ENCODE data around the gene NFIX.

Gene NFIX

GRCh38 chr19:13037161-13037560, 41.9 kb downstream of the NFIX start:
- peak; percentile 75 for DNase-seq (ENCODE audit: low read depth)

- no peak for DNase-seq (ENCODE audit: low read depth)
Observed at GRCh38 chr19:13037731-13038130, 42.5 kb downstream of the NFIX start.

DNA sequence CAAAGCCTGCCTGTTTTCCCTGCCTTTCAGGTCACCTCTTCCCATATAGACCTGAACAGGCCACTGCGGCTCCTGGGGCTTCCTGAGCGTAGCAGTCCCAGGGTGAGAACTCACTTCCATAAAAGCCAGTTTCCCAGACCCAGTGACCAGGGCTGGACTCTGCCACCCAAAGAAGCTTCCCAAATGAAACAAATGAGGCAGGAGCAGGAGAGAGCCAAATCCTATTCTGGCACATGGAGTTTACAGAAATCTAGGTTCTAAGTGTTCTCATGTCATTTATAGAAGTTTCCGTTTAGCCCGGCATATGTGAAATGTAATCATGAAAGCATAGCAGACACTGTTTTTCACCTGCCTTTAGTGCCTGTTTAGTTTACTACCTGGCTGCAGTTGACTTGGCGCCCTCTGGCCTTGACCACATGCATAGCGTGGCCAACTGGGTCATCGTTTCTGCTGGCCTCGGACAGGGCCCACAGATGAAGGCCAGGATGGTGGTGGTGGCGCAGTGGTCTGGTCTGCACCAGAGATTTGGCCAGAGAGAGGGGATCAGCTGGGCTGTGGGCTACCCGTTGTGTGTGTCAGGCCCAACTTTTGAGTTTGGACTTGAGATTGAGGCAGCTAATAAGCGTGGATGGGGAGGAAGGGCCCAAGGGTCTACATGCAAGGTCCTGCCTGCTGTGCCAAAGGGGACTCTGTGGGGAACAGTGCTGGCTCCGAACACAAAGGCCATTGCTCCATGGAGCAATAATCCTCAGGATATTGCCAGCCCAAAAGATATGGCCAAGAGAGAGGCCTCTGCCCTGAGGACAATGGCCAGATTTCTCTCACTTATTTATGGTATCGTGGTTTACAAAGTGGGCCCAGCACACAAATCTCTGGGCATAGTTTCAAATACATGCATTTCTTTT, 43.3 kb downstream of the NFIX start:
- no peak for DNase-seq (ENCODE audit: low read depth)

- DNase-seq (ENCODE audit: low read depth): no peak
Observed at GRCh38 chr19:13039211-13039789, 44.0 kb downstream of the NFIX start.

DNA sequence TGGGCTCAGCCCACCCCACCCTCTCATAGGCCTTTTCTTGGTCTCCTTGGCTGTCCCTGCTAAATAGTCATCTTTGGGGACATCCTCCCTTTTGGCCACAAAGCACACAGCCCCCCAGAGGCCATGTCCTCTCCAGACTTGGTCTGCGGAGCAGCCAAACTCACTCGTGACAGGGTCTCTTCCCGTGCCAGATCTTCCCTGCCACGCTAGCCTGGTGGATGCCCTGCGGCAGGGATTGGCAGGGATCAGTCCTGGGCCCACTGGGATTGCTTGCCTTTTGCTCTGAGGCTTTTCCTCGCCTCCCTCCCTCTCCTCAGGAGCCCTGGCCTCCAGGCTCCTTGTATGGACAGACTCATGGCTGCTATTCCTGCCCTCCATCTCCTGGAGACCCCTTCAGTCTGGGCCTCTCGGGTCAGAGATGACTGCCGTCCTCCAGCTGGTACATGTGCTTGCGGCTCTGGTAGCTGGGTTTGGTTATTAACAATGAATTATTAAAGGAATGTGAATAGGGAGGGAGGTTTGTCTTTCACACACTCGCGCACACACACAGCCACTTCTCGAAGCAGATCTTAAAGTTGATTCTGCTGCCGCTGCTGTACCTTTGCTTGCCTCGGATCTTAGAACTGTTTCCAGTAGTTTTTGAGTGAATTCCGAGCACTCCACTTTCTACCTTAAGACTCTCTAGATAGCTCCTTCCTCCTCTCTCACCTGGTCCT, 45.1 kb downstream of the NFIX start:
- DNase-seq (ENCODE audit: low read depth): no peak

- no peak for DNase-seq (ENCODE audit: low read depth)
Observed at GRCh38 chr19:13040948-13041292, 45.6 kb downstream of the NFIX start.

- peak; percentile 62 for DNase-seq (ENCODE audit: low read depth)
Observed at GRCh38 chr19:13042443-13043130, 47.3 kb downstream of the NFIX start.

- DNase-seq (ENCODE audit: low read depth): no peak
Observed at GRCh38 chr19:13043285-13043684, 48.0 kb downstream of the NFIX start.

- no peak for DNase-seq (ENCODE audit: low read depth)
Observed at GRCh38 chr19:13044231-13044836, 49.1 kb downstream of the NFIX start.

- no peak for DNase-seq (ENCODE audit: low read depth)
Observed at GRCh38 chr19:13045812-13046211, 50.5 kb downstream of the NFIX start.

DNA sequence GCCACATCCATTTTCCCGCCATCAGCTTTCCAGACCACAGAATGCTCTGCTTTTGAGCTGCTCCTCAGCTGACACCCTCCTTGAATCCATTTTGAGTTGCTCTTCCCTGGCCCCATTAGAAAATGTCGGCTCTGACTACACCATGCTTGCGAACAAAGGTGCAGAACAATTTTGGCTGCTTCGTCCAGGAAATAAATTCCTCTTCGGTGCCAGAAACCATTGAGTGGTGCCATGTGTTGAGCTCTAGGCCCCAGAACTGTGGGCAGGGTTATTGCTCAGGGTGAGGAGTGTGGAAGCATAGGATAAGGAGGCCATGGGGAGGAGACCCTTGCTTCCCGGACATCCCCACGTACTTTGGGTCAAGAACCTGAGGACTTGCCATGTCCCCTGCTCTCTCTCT, 52.1 kb downstream of the NFIX start:
- DNase-seq (ENCODE audit: low read depth): no peak

- no peak for DNase-seq (ENCODE audit: low read depth)
Observed at GRCh38 chr19:13050274-13050673, 55.0 kb downstream of the NFIX start.

DNA sequence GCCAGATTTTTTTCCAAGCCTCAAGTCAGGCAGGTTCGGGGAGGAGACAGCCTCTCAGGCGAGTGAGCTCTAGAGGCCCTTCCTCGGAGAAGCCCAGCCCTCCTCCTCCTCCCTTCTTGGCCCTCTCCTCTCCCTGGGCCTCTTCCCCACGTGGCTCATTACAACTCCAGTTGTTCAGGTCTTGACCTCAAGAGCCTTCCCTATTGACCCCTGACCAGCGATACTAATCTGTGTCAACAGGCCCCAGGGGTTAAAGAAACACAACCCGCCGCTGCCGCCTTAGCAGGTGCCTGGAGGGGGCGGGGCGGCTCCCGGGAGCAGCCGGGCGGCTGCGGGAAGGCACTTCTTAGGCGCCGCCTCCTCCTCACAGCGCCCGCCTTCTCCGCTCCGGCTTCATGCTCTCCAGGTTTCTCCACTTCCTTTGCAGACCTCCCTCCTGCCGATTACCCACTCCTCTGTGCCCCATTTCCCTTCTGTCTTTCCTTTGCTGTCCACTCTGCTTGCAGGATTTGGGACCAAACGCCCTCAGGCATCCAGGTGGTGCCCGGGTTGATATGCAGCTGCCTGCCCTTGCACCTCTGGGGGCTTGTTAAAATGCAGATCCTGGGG, 56.4 kb downstream of the NFIX start:
- DNase-seq (ENCODE audit: low read depth): no peak

GRCh38 chr19:13052447-13053175, 57.3 kb downstream of the NFIX start:
- no peak for DNase-seq (ENCODE audit: low read depth)

DNA sequence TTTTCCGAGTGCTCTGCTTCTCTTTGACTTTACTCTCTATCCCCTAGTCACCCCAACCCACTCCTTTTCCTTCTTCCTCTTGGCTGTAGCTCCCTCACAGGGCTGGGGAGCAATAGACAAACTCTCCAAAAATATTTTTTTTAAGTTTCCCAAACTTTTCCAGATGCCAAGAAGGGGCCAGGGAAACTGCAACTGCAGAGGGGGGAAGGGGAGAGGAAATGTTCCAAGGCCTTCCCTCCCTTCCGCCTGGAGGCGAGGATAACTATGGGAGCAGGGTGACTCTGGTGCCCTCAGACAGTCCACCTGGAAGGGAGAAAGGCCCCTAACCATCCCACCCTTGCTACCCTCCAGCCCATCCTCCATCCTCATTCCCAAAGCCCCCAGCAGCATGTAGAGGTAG, 58.0 kb downstream of the NFIX start:
- no peak for DNase-seq (ENCODE audit: low read depth)

GRCh38 chr19:13053761-13054625, 58.7 kb downstream of the NFIX start:
- peak; percentile 88 for DNase-seq (ENCODE audit: low read depth)

GRCh38 chr19:13054626-13055212, 59.4 kb downstream of the NFIX start:
- DNase-seq (ENCODE audit: low read depth): no peak

- peak; percentile 97 for DNase-seq (ENCODE audit: low read depth)
Observed at GRCh38 chr19:13055213-13056051, 60.2 kb downstream of the NFIX start.

All from fibroblast of gingiva (primary cell).